ENCODE results near the gene OPN3. TPM values are rescaled to one million over a fixed set of nuclear protein-coding genes. Genes with fewer than 3 reads are reported as not detected.

OPN3 gene
- total and polyA plus RNA-seq, 9 of the 15 experiments (the other 6 are each of a cell fraction or from before 2014, with no cell fraction given), result 4.2 to 34.6 (median 17.0) TPM

GRCh38 chr1:241637604-241638003 is 2.6 kb downstream of the OPN3 start (continued):
- TF ChIP-seq KLF13 (tag; IDR thresholded peaks at IDR 0.05; ENCODE audit: borderline replicate concordance, low read depth) (no peak), ZNF175 (CRISPR knock-in tag; IDR thresholded peaks at IDR 0.05; ENCODE audit: low read depth) (no peak), CREB3 (tag; conservative IDR thresholded peaks at IDR 0.05; ENCODE audit: low read depth) (no peak), CC2D1A (IDR thresholded peaks at IDR 0.05) (no peak), RCOR1 (IDR thresholded peaks at IDR 0.05; ENCODE audit: borderline replicate concordance in 1 of 2, low read depth in 2 of 2, low read length in 2 of 2) (peak in 1 of 2 experiments; percentile 19; a peak in 1 of 4 replicates)
- TF ChIP-seq, protein P1, sequence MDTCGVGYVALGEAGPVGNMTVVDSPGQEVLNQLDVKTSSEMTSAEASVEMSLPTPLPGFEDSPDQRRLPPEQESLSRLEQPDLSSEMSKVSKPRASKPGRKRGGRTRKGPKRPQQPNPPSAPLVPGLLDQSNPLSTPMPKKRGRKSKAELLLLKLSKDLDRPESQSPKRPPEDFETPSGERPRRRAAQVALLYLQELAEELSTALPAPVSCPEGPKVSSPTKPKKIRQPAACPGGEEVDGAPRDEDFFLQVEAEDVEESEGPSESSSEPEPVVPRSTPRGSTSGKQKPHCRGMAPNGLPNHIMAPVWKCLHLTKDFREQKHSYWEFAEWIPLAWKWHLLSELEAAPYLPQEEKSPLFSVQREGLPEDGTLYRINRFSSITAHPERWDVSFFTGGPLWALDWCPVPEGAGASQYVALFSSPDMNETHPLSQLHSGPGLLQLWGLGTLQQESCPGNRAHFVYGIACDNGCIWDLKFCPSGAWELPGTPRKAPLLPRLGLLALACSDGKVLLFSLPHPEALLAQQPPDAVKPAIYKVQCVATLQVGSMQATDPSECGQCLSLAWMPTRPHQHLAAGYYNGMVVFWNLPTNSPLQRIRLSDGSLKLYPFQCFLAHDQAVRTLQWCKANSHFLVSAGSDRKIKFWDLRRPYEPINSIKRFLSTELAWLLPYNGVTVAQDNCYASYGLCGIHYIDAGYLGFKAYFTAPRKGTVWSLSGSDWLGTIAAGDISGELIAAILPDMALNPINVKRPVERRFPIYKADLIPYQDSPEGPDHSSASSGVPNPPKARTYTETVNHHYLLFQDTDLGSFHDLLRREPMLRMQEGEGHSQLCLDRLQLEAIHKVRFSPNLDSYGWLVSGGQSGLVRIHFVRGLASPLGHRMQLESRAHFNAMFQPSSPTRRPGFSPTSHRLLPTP (IDR thresholded peaks at IDR 0.05; ENCODE audit: borderline replicate concordance, extremely low read depth, insufficient read length), result no peak
